SU-DHL-6 (cell line): ENCODE data around the gene MTMR2.

Experiments used
- H2AFZ ChIP-seq: fragments of 200-600 bp; sonication (generic); 2 replicates; pipeline ENCODE4 v1.6.1; 2014; ENCODE audit warnings: low read depth, mild to moderate bottlenecking, moderate library complexity, mixed read lengths, antibody characterized with exemption, low read length; ENCODE audit not compliant: severe bottlenecking
- H3F3A ChIP-seq: fragments of 200-600 bp; shearing (Covaris generic); 2 replicates; pipeline ENCODE4 v1.6.0; 2016; ENCODE audit warnings: antibody characterized with exemption, mild to moderate bottlenecking; ENCODE audit not compliant: insufficient read depth
- H3K27ac ChIP-seq: fragments of 200-600 bp; sonication (generic); 2 replicates; pipeline ENCODE4 v1.5.1; 2016; ENCODE audit warnings: low read depth, mild to moderate bottlenecking, low read length, moderate library complexity, mixed read lengths
- H3K27me3 ChIP-seq: fragments of 200-600 bp; sonication (generic), shearing (Covaris generic); 2 replicates; pipeline ENCODE4 v1.6.0; 2014; ENCODE audit warnings: mild to moderate bottlenecking, low read length
- H3K36me3 ChIP-seq: fragments of 200-600 bp; sonication (generic); 2 replicates; pipeline ENCODE4 v1.6.1; 2014; ENCODE audit warnings: mild to moderate bottlenecking, low read length, mixed read lengths
- H3K4me2 ChIP-seq: fragments of 300-600, 200-600 bp; shearing (Covaris generic), sonication (generic); 2 replicates; pipeline ENCODE4 v1.6.0; 2014; ENCODE audit warnings: low read length, low read depth, mild to moderate bottlenecking; ENCODE audit not compliant: poor library complexity, severe bottlenecking
- H3K4me3 ChIP-seq: fragments of 200-600 bp; sonication (generic); 2 replicates; pipeline ENCODE4 v1.5.1; 2014; ENCODE audit warnings: antibody characterized with exemption, low read length, mild to moderate bottlenecking, mixed read lengths; ENCODE audit not compliant: insufficient read depth, poor library complexity, severe bottlenecking
- H3K79me2 ChIP-seq: fragments of 200-600 bp; sonication (generic); 2 replicates; pipeline ENCODE4 v1.6.1; 2014; ENCODE audit warnings: mild to moderate bottlenecking, low read length, moderate library complexity; ENCODE audit not compliant: insufficient read depth
- H3K9ac ChIP-seq: fragments of 200-600 bp; sonication (generic); 2 replicates; pipeline ENCODE4 v1.7.0; 2014; ENCODE audit warnings: mild to moderate bottlenecking, low read length
- H3K9me2 ChIP-seq: fragments of 200-600 bp; sonication (generic); replicated peaks from 2 replicates; pipeline ENCODE4 v1.6.1; 2014; ENCODE audit warnings: low read length; ENCODE audit not compliant: insufficient read depth
- H3K9me3 ChIP-seq: fragments of 200-600 bp; sonication (generic); 2 replicates; pipeline ENCODE4 v1.6.1; 2014; ENCODE audit warnings: low read length, mixed read lengths; ENCODE audit not compliant: insufficient read depth
- H4K20me1 ChIP-seq: fragments of 200-600 bp; sonication (generic); 2 replicates; pipeline ENCODE4 v1.6.1; 2014; ENCODE audit warnings: low read depth, mild to moderate bottlenecking, antibody characterized with exemption, low read length, moderate library complexity, mixed read lengths
- CTCF ChIP-seq: fragments of 200-600 bp; sonication (generic); IDR thresholded peaks from one replicate; pipeline ENCODE4 v1.5.1; 2017; ENCODE audit warnings: antibody characterized with exemption, mild to moderate bottlenecking, low read length, moderate library complexity; ENCODE audit not compliant: insufficient read depth, poor library complexity, severe bottlenecking
- EZH2phosphoT487 ChIP-seq: fragments of 200-600 bp; sonication (generic), shearing (Covaris generic); conservative IDR thresholded peaks from 2 replicates; pipeline ENCODE4 v1.6.1; 2018; ENCODE audit warnings: mild to moderate bottlenecking, antibody characterized with exemption, low read length, moderate library complexity, mixed read lengths

The MTMR2 gene

GRCh38 chr11:95922536-95923438, 1.1 kb downstream of the MTMR2 start:
- Histone ChIP-seq H3K4me2 (peak overlapping the region; percentile 99), H3K4me3 (peak overlapping the region; percentile 96), H3K9me3 (no peaks in the 10 kb centered on the region), H3F3A (peaks cover 30% of the 10 kb centered on the region), H3K36me3 (no peaks in the 10 kb centered on the region), H3K9ac (peak overlapping the region; percentile 86), H2AFZ (peak overlapping the region; percentile 98), H3K9me2 (no peaks in the 10 kb centered on the region), H4K20me1 (no peaks in the 10 kb centered on the region), H3K27me3 (no peaks in the 10 kb centered on the region), H3K27ac (peak overlapping the region; percentile 62), H3K79me2 (peaks cover 61% of the 10 kb centered on the region)
- TF ChIP-seq CTCF (no peak), EZH2phosphoT487 (no peak)

GRCh38 chr11:95922099-95922498, 1.8 kb downstream of the MTMR2 start:
- Histone ChIP-seq H3K4me2 (peak overlapping the region; percentile 99), H3K36me3 (no peaks in the 10 kb centered on the region), H3K79me2 (peaks cover 66% of the 10 kb centered on the region), H3K9ac (no peak overlapping the region), H3K27ac (0 out of 2 replicates have a peak overlapping the region, but pooled peaks have one; percentile 19), H3K27me3 (no peaks in the 10 kb centered on the region), H3K9me2 (no peaks in the 10 kb centered on the region), H2AFZ (no peak overlapping the region), H3K9me3 (no peaks in the 10 kb centered on the region), H4K20me1 (no peaks in the 10 kb centered on the region), H3K4me3 (peak overlapping the region; percentile 96), H3F3A (peaks cover 30% of the 10 kb centered on the region)
- TF ChIP-seq EZH2phosphoT487 (no peak), CTCF (no peak)

- no peaks in the 10 kb centered on the region for H3K36me3 ChIP-seq
- no peaks in the 10 kb centered on the region for H3K27me3 ChIP-seq
- H3K9me3 ChIP-seq, result no peaks in the 10 kb centered on the region
Measured at GRCh38 chr11:95920460-95921105, 3.3 kb downstream of the MTMR2 start.

More at GRCh38 chr11:95920460-95921105, 3.3 kb downstream of the MTMR2 start:
- no peak overlapping the region for H3K4me2 ChIP-seq
- no peak overlapping the region for H3K27ac ChIP-seq
- H4K20me1 ChIP-seq, result no peaks in the 10 kb centered on the region
- peaks cover 29% of the 10 kb centered on the region for H3F3A ChIP-seq
- H3K4me3 ChIP-seq, result no peak overlapping the region
- H3K9me2 ChIP-seq, result no peaks in the 10 kb centered on the region
- H2AFZ ChIP-seq, result no peak overlapping the region
- no peak overlapping the region for H3K9ac ChIP-seq
- TF ChIP-seq EZH2phosphoT487, result no peak
- no peak for TF ChIP-seq CTCF
- peaks cover 79% of the 10 kb centered on the region for H3K79me2 ChIP-seq
